HG03097 (cell line): ENCODE data around the gene CES4A.
"Not testable (repeated sequence)": the region's sequence is repeated elsewhere in the genome, so short reads cannot be mapped to it uniquely, and the experiment has no call there.

Source experiments
- ATAC-seq: cut with Tn5 transposase; IDR thresholded peaks from one replicate; pipeline ENCODE4 v1.9.1; 2021; ENCODE audit not compliant: unreplicated experiment, low FRiP score

Gene CES4A

DNA sequence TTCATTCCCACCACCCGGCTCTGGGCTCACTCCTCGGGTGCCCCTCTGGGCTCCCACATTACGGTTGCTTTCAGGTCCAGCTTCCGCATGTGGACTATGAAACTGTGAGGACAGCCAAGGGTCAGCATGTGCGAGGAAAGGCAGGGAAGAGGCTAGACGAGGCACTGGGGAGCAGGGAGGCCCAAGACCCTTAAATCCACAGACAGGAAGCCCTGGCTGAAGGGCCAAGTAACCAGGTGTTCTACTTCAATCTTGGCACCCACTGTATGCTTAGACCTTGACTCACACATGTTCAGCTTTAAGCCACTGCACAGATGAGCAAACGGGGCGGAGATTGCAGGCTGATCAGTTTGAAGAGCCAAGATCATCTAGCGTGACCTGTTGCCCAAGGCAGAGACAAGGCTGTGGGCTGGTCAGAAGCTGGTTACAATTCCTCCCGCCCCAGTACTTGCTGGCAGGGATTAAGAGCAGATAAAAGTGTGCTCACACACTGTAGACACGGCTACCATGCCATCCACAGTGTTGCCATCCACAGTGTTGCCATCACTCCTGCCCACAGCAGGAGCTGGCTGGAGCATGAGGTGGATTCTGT, at the start of gene CES4A:
TSS of gene CES4A (plus strand) at position 393 of the 592 bp plus-strand sequence. CDS start at position 577, 184 bp downstream.
- ATAC-seq: no peak

- ATAC-seq: no peak
These were observed 49.0 kb upstream of the CES4A start for GRCh38 chr16:66939366-66939765.

DNA sequence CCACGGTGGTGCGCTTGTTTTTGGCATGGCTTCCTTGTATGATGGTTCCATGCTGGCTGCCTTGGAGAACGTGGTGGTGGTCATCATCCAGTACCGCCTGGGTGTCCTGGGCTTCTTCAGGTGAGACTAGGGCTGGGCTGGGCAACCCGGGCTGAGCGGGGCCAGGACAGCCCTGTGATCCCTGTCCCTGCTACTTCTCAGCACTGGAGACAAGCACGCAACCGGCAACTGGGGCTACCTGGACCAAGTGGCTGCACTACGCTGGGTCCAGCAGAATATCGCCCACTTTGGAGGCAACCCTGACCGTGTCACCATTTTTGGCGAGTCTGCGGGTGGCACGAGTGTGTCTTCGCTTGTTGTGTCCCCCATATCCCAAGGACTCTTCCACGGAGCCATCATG, 48.2 kb upstream of the CES4A start:
- no peak for ATAC-seq

GRCh38 chr16:66942981-66943380, 45.4 kb upstream of the CES4A start:
- no peak for ATAC-seq

DNA sequence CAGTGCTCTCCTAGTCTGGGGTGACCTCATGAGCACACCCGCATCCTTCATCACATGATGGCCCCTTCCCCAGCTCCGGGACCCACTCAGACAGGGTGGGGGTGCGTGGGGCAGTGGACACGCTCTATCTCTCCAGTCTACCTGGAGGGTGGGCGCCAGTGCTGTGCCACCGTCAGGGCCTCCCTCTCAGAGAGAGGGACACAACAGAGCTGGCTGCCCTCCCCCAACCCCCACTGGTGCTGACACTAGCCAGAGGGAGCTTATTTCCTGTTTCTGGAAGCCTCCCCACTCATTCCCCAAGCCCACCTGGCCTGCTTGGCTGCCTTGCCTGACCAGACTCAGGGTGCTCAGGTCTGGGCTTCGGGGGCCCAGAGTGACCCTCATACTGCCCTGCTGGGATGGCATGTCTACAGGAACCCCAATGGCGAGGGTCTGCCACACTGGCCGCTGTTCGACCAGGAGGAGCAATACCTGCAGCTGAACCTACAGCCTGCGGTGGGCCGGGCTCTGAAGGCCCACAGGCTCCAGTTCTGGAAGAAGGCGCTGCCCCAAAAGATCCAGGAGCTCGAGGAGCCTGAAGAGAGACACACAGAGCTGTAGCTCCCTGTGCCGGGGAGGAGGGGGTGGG, 44.8 kb upstream of the CES4A start:
- no peak for ATAC-seq

DNA sequence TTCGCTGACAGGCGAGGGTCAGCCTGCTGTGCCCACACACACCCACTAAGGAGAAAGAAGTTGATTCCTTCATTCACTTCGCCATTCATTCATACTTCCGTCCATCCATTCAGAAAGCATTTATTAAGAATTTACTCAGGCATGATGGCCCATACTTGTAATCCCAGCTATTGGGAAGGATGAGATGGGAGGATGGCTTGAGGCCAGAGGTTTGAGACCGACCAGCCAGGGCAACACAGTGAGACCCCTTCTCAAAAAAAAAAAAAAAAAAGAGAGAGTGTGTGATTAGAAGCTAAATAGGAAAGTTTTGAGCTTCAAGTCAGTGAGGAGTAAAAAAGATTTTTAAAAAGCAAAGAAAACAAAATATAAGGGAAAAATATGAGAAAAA, 44.3 kb upstream of the CES4A start:
- no peak for ATAC-seq

GRCh38 chr16:66944971-66945370, 43.4 kb upstream of the CES4A start:
- ATAC-seq: not testable (repeated sequence)

- no peak for ATAC-seq
These were observed 42.5 kb upstream of the CES4A start for GRCh38 chr16:66945939-66946338.

GRCh38 chr16:66946541-66946940, 41.8 kb upstream of the CES4A start:
- no peak for ATAC-seq

DNA sequence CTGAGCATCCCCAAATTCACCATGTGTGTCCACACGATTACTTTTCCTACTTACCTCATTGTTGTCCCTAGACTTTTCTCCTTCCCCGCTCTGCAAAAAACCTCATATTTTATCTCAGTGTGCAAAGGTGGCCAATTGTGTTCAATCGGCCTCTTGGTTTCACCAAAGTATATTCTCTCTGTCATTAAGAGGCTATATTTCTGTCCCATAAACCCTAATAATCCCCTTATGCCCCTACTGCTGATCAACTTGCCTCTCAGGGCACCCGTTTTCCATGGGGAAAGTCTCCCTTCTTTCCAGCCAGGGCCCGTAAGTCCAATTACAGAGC, 41.5 kb upstream of the CES4A start:
- no peak for ATAC-seq

GRCh38 chr16:66947302-66948065, 40.9 kb upstream of the CES4A start:
- ATAC-seq: no peak

DNA sequence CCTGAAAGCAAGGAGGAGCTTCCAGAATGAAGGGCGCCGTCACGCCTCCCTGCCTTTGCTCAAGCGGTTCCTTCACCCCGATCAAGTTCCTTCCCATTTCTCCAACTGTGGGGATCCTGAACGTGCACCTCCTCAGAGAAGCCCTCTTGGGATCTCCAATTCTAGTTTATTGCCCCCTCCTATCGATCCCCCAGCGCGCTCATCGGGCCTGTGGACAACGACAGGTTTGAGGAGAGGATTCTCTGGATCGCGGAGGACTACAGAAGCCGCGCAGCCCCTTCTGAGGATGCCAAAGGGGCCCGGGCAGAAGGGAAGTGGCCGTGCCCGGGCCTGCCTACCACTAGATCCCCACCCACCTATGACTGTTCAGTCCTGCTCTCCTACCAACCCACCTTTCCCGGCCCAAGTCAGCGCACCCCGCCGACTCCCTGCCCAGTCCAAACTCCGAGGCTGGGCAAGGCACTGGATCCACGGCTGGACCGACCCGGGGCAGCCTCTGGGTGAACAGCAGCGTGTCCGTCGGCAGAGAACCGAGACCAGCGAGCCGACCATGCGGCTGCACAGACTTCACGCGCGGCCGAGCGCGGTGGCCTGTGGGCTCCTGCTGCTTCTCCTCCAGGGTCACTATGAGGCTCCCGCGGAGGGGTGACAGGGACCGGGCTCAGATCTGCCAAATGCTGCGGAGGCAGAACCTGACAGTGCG, 40.1 kb upstream of the CES4A start:
- no peak for ATAC-seq

DNA sequence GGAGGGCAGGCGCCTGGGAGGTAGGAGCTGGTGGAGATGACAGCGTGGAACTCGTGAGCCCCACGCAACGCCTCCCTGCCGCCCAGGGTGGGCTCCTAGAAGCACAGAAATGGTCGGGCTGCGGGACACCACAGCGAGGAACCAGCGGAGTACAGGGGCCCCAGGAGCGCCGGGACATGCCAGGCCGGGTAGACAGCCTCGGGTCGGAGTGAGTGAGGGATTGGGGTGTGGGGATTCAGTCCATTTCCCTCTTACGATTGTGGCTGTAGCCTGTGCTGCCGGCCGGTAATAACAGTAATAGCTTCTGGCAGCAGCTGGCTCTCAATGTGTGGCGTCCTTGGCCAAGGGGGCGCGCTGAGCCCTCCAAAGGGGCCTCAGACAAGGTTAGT, 39.6 kb upstream of the CES4A start:
- ATAC-seq: no peak

- ATAC-seq: no peak
These were observed 38.9 kb upstream of the CES4A start for GRCh38 chr16:66949472-66949871.

DNA sequence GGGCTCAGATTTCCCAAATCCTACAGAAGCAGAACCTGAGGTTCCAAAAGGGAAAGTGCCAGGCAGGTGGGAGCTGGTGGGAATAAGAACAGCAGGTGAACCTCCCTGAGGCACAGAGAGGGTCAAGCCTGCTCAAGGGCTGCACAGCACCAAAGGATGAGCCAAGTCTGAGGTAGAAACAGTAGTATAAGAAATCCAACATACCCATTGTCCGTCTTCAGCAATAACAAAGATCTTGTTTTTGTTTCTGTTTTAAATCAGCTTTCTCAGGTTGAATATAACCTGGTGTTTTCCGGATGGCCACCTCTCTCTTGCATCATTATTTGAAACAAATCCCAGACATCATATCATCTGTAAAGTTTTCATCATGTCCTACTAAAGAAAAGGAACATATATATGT, 38.0 kb upstream of the CES4A start:
- ATAC-seq: no peak

GRCh38 chr16:66950971-66951790, 37.2 kb upstream of the CES4A start:
- no peak for ATAC-seq

DNA sequence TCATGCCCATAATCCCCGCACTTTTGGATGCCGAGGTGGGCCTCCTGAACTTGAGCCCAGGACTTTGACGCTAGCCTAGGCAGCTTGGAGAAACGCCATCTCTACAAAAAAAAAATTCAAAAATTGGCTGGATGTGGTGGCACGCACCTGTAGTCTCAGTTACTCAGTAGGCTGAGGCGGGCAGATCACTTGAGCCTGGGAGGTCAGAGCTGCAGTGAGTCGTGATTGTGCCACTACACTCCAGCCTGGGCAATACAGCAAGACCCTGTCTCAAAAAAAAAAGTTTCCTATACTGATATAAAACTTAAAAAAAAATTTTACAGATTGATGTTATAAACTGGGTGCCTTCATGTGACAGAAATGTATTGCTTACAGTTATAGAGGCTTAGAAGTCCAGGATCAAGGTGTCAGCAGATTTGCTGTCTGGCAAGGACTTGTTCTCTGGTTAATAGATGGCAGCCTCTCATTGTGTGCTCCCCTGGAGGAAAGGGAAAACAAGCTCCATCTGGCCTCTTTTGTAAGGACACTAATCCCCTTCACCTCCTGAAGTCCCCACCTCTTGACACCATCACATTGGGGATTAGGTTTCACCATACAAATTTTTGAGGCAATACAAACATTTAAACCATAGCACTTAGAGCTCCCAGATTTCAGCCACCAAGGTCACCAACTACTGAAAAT, 35.8 kb upstream of the CES4A start:
- no peak for ATAC-seq

- no peak for ATAC-seq
These were observed 34.8 kb upstream of the CES4A start for GRCh38 chr16:66953462-66954096.

GRCh38 chr16:66954097-66954659, 34.2 kb upstream of the CES4A start:
- peak; percentile 53 for ATAC-seq
